Measurements from ENCODE around the gene ILF3.

GRCh38 chr19:10621966-10622365 is 32.2 kb upstream of the ILF3 start:
- TF ChIP-seq KDM1A (IDR thresholded peaks at IDR 0.05; ENCODE audit: borderline replicate concordance) (no peak), CEBPB (IDR thresholded peaks at IDR 0.05; ENCODE audit: borderline replicate concordance in 1 of 2, low read depth in 2 of 2, low read length in 2 of 2) (no peak), POLR2A (IDR thresholded peaks at IDR 0.05; ENCODE audit: low read depth, low read length) (no peak), MYC (IDR thresholded peaks at IDR 0.05; ENCODE audit: insufficient read depth, insufficient read length, insufficient replicate concordance, low read length, severe bottlenecking) (no peak), ASH2L (IDR thresholded peaks at IDR 0.05; ENCODE audit: borderline replicate concordance, low read depth) (no peak), EED (IDR thresholded peaks at IDR 0.05; ENCODE audit: low read depth) (no peak), EZH2 (IDR thresholded peaks at IDR 0.05; ENCODE audit: borderline replicate concordance, control insufficient read depth, low read depth, low read length) (no peak), LARP7 (IDR thresholded peaks at IDR 0.05) (no peak), SMAD1 (IDR thresholded peaks at IDR 0.05; ENCODE audit: low read depth, partially characterized antibody) (no peak)
- TF ChIP-seq, protein P1, sequence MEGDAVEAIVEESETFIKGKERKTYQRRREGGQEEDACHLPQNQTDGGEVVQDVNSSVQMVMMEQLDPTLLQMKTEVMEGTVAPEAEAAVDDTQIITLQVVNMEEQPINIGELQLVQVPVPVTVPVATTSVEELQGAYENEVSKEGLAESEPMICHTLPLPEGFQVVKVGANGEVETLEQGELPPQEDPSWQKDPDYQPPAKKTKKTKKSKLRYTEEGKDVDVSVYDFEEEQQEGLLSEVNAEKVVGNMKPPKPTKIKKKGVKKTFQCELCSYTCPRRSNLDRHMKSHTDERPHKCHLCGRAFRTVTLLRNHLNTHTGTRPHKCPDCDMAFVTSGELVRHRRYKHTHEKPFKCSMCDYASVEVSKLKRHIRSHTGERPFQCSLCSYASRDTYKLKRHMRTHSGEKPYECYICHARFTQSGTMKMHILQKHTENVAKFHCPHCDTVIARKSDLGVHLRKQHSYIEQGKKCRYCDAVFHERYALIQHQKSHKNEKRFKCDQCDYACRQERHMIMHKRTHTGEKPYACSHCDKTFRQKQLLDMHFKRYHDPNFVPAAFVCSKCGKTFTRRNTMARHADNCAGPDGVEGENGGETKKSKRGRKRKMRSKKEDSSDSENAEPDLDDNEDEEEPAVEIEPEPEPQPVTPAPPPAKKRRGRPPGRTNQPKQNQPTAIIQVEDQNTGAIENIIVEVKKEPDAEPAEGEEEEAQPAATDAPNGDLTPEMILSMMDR (IDR thresholded peaks at IDR 0.05 in 2 of 3, conservative IDR thresholded peaks at IDR 0.05 in 1 of 3; ENCODE audit: control insufficient read depth in 2 of 3, extremely low read depth in 1 of 3, insufficient read depth in 1 of 3, low read depth in 3 of 3, low read length in 3 of 3): no peak
- TF ChIP-seq, protein P2, sequence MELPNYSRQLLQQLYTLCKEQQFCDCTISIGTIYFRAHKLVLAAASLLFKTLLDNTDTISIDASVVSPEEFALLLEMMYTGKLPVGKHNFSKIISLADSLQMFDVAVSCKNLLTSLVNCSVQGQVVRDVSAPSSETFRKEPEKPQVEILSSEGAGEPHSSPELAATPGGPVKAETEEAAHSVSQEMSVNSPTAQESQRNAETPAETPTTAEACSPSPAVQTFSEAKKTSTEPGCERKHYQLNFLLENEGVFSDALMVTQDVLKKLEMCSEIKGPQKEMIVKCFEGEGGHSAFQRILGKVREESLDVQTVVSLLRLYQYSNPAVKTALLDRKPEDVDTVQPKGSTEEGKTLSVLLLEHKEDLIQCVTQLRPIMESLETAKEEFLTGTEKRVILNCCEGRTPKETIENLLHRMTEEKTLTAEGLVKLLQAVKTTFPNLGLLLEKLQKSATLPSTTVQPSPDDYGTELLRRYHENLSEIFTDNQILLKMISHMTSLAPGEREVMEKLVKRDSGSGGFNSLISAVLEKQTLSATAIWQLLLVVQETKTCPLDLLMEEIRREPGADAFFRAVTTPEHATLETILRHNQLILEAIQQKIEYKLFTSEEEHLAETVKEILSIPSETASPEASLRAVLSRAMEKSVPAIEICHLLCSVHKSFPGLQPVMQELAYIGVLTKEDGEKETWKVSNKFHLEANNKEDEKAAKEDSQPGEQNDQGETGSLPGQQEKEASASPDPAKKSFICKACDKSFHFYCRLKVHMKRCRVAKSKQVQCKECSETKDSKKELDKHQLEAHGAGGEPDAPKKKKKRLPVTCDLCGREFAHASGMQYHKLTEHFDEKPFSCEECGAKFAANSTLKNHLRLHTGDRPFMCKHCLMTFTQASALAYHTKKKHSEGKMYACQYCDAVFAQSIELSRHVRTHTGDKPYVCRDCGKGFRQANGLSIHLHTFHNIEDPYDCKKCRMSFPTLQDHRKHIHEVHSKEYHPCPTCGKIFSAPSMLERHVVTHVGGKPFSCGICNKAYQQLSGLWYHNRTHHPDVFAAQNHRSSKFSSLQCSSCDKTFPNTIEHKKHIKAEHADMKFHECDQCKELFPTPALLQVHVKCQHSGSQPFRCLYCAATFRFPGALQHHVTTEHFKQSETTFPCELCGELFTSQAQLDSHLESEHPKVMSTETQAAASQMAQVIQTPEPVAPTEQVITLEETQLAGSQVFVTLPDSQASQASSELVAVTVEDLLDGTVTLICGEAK (IDR thresholded peaks at IDR 0.05; ENCODE audit: borderline replicate concordance): no peak
- TF ChIP-seq, protein P3, sequence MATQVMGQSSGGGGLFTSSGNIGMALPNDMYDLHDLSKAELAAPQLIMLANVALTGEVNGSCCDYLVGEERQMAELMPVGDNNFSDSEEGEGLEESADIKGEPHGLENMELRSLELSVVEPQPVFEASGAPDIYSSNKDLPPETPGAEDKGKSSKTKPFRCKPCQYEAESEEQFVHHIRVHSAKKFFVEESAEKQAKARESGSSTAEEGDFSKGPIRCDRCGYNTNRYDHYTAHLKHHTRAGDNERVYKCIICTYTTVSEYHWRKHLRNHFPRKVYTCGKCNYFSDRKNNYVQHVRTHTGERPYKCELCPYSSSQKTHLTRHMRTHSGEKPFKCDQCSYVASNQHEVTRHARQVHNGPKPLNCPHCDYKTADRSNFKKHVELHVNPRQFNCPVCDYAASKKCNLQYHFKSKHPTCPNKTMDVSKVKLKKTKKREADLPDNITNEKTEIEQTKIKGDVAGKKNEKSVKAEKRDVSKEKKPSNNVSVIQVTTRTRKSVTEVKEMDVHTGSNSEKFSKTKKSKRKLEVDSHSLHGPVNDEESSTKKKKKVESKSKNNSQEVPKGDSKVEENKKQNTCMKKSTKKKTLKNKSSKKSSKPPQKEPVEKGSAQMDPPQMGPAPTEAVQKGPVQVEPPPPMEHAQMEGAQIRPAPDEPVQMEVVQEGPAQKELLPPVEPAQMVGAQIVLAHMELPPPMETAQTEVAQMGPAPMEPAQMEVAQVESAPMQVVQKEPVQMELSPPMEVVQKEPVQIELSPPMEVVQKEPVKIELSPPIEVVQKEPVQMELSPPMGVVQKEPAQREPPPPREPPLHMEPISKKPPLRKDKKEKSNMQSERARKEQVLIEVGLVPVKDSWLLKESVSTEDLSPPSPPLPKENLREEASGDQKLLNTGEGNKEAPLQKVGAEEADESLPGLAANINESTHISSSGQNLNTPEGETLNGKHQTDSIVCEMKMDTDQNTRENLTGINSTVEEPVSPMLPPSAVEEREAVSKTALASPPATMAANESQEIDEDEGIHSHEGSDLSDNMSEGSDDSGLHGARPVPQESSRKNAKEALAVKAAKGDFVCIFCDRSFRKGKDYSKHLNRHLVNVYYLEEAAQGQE (IDR thresholded peaks at IDR 0.05; ENCODE audit: low read depth, low read length): no peak
